ENCODE data around the gene XPO4.

Gene XPO4

GRCh38 chr13:20774746-20775145 is 127.8 kb downstream of the XPO4 start:
- no peaks in the 10 kb centered on the region for H3K9me3 ChIP-seq (ENCODE audit: control insufficient read depth, low read length)
- no peak overlapping the region for H2AFZ ChIP-seq
- H3K4me2 ChIP-seq (ENCODE audit: low read length): no peak overlapping the region
- no peaks in the 10 kb centered on the region for H3K4me1 ChIP-seq
- H3K4me3 ChIP-seq (ENCODE audit: low read depth, low read length): no peak overlapping the region
- no peaks in the 10 kb centered on the region for H3K27me3 ChIP-seq (ENCODE audit: control insufficient read depth, insufficient read depth, low read length)
- H3K27ac ChIP-seq: no peak overlapping the region
- H3K79me2 ChIP-seq: peaks cover 3% of the 10 kb centered on the region
- no peaks in the 10 kb centered on the region for H3K36me3 ChIP-seq (ENCODE audit: control insufficient read depth, insufficient read depth, low read length)
- no peak overlapping the region for H3K9ac ChIP-seq
- no peak for TF ChIP-seq CTCF (IDR thresholded peaks at IDR 0.05)

- Histone ChIP-seq H3K27ac (peak within 1 kb of the TSS; percentile 71), H2AFZ (peak within 1 kb of the TSS; percentile 64), H3K27me3 (ENCODE audit: control insufficient read depth, insufficient read depth, low read length) (no peaks in the 10 kb centered on the region), H3K4me1 (no peaks in the 10 kb centered on the region), H3K9me3 (ENCODE audit: control insufficient read depth, low read length) (no peaks in the 10 kb centered on the region), H3K79me2 (peaks cover 3% of the 10 kb centered on the region), H3K4me2 (ENCODE audit: low read length) (peak within 1 kb of the TSS; percentile 94), H3K9ac (peak within 1 kb of the TSS; percentile 1), H3K4me3 (ENCODE audit: low read depth, low read length) (peak within 1 kb of the TSS; percentile 80), H3K36me3 (ENCODE audit: control insufficient read depth, insufficient read depth, low read length) (no peaks in the 10 kb centered on the region)
- no peak for TF ChIP-seq CTCF (IDR thresholded peaks at IDR 0.05)
These were observed 129.1 kb downstream of the XPO4 start, which contains the start of gene EEF1AKMT1 for GRCh38 chr13:20773194-20774080. TSS of gene EEF1AKMT1 (minus strand) at chr13:20773961. CDS start at chr13:20757598, 16,363 bp downstream.

GRCh38 chr13:20772401-20773131 is 130.0 kb downstream of the XPO4 start:
- Histone ChIP-seq H3K4me1 (no peaks in the 10 kb centered on the region), H3K79me2 (peaks cover 3% of the 10 kb centered on the region), H3K4me2 (ENCODE audit: low read length) (peak overlapping the region; percentile 94), H3K36me3 (ENCODE audit: control insufficient read depth, insufficient read depth, low read length) (no peaks in the 10 kb centered on the region), H2AFZ (peak overlapping the region; percentile 64), H3K27ac (peak overlapping the region; percentile 71), H3K4me3 (ENCODE audit: low read depth, low read length) (peak overlapping the region; percentile 80), H3K9me3 (ENCODE audit: control insufficient read depth, low read length) (no peaks in the 10 kb centered on the region), H3K27me3 (ENCODE audit: control insufficient read depth, insufficient read depth, low read length) (no peaks in the 10 kb centered on the region), H3K9ac (no peak overlapping the region)
- TF ChIP-seq CTCF (IDR thresholded peaks at IDR 0.05): no peak

GRCh38 chr13:20769834-20770233 is 132.7 kb downstream of the XPO4 start:
- H3K4me2 ChIP-seq (ENCODE audit: low read length): no peak overlapping the region
- H3K9me3 ChIP-seq (ENCODE audit: control insufficient read depth, low read length): no peaks in the 10 kb centered on the region
- no peaks in the 10 kb centered on the region for H3K27me3 ChIP-seq (ENCODE audit: control insufficient read depth, insufficient read depth, low read length)
- H3K27ac ChIP-seq: no peak overlapping the region
- H3K4me1 ChIP-seq: no peaks in the 10 kb centered on the region
- H3K36me3 ChIP-seq (ENCODE audit: control insufficient read depth, insufficient read depth, low read length): no peaks in the 10 kb centered on the region
- peaks cover 3% of the 10 kb centered on the region for H3K79me2 ChIP-seq
- H3K9ac ChIP-seq: no peak overlapping the region
- H3K4me3 ChIP-seq (ENCODE audit: low read depth, low read length): no peak overlapping the region
- no peak overlapping the region for H2AFZ ChIP-seq
- no peak for TF ChIP-seq CTCF (IDR thresholded peaks at IDR 0.05)

All from parathyroid adenoma (tissue), 2 donors.